GM21723 (cell line): ENCODE results near the gene C6orf47.
A peak's percentile ranks its signal among the peaks of the same experiment; 100 is the strongest.

Source experiments
- ATAC-seq: cut with Tn5 transposase; IDR thresholded peaks from one replicate; pipeline ENCODE4 v1.9.1; 2021; ENCODE audit warnings: mild to moderate bottlenecking, moderate library complexity; ENCODE audit not compliant: unreplicated experiment

C6orf47 gene

DNA sequence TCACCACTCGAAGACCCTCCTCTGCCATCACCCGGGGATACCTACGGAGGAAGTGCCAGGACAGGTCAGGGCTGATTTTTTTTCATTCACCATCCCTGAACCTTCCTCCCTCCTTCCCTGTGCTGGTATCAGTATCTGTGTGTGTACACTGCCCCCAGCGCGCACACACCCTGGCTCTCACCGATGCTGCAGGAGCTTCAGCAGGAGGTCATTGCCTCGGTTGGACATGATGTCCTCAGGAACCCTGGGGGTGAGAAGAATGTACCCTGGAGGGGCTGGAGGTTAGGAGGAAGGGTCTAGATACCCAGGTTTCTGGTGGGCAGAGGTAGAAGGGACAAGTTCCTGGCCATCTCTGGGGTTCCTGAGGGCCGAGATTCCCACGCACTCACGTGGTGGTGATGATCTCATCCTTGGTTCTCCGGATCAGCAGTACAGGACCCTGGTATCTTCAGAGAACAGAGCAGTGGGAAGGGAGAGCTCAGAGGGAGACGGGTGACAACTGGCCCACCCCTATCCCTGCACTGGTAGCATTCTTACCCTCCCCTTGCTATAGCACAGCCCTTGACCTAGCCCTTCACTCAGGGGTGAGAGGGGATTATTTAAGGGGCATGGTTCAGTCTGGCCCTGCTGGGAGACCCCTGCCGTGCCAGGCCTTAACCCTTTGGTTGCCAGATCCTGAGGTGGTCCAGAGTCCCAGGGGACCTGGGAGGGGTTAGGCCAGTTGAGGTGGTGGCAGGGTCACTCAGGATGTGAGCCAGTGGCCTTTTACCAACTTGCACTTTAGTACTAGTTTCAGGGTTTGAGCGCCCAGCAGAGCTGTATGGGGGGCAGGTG is 27.5 kb upstream of the C6orf47 start:
- no peak for ATAC-seq

DNA sequence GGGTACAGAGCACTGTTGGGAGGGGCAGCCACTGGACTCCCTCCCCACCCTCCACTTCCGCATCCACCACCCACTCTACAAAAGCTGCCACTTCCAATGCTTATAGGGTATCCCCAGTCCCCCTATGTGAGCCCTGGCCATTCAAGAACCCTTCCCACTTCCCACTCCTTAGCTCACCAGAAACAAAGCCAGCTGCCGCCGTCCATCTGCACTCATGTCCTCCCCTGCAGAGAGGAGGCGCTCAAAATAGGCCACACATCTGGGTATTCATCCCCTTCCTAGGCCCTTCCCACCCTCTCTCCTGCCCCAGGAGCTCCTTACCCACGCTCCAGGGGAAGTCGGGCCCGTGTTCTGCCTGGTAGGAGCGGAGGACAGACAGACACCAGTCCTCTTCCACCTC is 26.7 kb upstream of the C6orf47 start:
- no peak for ATAC-seq

DNA sequence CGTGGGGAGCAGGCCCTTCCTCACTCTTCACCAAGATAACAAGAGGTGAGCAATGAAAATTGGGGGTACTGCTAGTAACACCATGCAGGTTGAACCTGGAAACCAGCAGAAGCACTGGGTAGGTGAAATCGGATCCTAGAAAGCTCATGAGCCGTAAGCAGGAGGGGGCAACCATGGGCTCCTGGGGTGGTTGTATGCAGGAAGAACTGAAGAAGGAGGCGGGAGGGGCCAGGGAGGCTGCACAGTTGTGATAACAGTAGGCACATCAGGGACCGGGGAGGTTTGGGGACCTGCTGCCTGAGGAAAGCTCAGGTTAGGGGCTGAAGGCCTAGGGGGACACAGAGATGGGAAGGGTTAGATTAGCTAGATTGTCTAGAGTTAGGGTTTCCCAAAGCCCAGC is 25.9 kb upstream of the C6orf47 start:
- ATAC-seq: no peak

DNA sequence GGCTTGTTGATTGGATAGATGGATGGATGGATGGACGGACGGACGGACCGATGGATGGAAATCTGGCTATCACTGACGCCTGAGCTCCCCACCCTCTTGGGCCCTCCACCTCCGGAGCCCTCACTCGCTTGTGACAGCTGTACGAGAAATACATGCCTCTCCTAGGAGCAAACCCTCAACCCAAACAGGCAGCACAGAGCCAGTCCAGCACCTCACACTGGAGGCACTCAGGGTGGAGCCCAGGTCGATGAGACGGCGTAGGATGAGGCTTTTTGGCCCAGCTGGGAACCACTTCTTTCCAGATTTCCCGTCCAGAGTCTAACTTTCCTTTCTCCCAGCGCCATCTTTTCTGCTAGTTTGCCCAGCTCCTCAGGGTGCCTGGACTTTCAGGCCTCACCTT is 23.0 kb upstream of the C6orf47 start:
- no peak for ATAC-seq

DNA sequence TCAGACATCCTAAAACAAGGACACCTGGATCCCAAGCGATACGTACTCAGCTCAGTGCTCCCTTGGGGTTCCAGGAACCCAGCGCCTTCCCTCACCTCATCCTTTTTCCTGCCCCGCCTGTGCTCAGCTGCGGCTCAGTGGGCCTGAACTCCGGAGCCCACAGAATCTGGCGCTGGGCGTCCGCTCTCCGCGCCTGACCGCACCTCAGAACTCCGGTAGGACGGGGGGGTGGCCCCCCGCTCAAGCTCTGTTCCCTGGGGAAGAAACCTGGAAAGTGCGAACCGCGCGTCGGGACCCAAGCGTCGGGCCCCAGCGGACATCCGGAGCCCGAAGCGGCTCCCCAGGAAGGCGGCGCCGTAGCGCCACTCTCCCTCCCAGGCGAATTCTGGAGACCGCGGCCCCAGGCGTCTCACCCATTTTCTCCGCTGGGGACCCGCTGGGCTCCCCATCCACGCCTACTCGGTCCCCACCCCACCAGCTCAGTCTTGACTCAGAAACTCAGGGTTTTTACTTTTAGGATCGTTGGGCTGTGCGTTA is 20.6 kb upstream of the C6orf47 start:
- ATAC-seq: peak; percentile 26

DNA sequence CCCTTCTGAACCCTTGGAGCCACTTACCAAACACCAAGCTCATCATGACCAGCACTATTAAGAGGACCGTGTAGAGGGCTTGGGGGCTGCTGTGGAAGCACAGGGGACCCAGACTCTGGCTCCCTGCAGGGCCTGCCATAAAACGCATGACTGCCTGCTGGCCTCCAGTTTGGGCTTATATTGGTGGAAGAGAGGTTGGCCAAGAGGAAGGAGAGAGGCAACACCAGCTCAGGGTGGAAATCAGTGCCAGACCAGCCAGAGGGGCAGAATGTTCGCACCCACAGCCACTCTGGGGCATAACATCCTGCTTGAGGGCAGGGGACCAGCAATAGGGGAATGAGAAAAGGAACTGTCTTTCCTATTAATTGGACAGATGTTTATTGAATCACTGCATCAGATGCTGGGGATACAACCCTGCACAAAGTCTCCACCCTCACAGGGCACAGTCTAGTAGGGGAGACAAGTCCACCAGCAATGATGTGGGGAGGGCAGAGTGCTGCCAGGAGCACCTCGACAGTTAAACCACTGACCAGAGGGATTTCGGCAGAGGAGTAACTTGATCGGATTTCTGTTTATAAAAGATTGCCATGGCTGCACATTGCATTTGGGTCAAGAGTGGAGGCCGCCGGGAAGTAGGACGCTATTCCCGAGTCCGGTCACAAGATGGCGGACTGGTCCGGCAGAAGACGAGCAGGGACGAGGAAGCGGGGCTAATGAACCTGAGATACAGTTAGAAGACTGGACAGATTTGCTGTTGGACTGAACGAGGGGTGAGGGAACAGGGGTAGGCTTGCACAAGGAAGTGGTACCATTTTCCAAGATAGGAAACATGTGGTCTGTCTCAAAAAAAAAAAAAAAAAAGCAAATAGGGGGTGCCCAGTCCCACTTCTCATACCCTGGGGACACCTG is 19.9 kb upstream of the C6orf47 start, which contains the start of gene LY6G5C:
LY6G5C (minus strand) TSS at position 842 of the 909 bp plus-strand sequence; CDS start at position 148, 694 bp downstream.
- ATAC-seq: peak; percentile 72

DNA sequence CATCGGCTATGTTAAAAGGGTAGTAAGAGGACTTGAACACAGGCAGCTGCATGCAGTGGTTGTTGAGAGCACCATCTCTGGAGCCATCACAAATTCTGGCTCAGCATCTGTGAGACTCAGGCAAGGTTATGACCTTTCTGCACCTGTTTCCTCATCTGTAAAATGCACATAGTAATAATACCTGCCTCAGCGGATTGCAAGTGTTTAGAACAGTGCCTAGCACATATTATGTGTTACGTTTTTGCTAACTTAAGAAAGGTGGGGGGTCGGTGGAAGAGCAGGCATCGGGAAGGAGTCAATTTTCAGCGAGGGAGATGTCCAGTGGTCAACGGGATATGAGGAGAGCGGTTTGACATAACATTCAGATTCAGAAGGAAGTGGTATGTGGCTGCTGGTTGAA is 17.4 kb upstream of the C6orf47 start:
- ATAC-seq: no peak

DNA sequence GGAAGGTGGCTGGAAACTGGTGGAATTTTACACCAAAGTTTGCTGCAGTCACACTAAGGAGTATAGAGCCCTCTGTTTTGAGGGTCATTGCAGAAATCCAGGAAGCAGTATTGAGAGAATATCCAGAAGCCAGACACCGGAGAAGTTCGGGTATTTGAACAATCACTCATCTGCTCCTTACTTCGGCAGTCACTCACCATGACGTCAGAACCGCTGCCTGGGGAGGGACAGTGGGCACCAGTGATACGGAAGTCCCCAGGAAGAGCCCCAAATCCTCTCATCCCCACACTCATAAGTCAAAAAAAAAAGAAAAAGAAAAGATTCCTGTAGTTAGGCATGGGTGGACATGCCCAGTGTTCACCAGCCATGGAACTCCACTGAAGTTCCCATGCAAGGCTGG is 16.3 kb upstream of the C6orf47 start:
- ATAC-seq: no peak

DNA sequence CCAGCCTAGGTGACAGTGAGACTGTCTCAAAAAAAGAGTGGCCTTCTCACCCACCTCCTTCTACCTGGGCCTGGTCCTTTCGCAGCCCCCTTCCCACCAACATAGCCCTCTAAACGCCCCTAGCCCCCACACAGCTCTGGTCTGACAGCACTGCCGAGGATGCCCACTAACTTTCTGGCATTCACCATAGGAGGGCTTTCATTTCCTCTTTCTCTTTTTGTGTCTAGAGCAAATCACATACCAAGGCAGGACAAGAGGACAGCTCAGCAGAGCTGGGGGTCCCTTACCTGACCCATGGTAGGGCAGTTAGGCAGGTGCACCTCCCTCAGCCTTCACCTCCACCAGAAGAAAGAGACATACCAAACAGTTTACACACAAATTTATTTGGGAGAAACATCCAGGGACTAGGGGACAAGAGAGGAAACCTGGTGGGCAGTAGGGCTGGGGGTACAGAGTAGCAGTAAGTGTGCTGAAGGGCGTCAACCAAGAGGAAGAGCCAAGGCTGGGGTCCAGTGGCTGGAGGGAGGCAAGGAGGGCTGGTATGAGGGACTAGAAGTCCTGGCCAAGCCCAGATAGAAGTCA is 15.8 kb upstream of the C6orf47 start:
- ATAC-seq: no peak

DNA sequence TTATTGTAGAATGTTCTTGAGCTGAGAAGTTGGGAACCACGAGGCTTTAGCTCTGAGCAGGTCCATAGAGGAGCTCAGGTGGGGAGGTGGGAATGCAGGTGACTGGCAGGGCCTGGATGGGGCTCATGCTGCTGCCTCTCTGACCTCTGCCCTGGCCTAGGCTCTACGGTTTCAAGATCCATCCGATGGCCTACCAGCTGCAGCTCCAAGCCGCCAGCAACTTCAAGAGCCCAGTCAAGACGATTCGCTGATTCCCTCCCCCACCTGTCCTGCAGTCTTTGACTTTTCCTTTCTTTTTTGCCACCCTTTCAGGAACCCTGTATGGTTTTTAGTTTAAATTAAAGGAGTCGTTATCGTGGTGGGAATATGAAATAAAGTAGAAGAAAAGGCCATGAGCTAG is 9.1 kb upstream of the C6orf47 start, which contains the start of gene LY6G5B:
LY6G5B (plus strand) TSS at position 301 of the 400 bp plus-strand sequence. CDS start 975 bp downstream, outside the sequence.
- no peak for ATAC-seq

DNA sequence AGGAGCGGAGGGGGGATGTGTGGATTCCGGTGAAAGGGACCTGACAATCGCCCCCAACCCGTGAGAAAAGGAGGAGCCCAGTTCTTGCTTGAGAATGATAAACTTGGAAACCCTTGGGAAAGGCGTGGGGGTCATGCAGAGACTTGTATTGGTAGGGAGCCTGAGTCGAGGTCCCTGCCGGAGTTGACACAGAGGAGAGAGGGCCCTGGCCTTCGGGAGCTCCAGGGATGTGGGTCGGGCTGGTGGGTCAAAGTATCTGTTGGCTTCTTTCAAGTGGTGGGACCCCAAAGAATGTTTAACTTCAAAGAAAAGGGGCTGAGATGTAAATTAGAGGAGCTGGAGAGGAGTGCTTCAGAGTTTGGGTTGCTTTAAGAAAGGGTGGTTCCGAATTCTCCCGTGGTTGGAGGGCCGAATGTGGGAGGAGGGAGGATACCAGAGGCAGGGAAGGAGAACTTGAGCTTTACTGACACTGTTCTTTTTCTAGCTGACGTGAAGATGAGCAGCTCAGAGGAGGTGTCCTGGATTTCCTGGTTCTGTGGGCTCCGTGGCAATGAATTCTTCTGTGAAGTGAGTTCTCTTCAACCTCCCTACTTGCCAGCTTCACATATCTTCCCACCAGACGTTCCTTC is 5.9 kb upstream of the C6orf47 start:
- no peak for ATAC-seq

DNA sequence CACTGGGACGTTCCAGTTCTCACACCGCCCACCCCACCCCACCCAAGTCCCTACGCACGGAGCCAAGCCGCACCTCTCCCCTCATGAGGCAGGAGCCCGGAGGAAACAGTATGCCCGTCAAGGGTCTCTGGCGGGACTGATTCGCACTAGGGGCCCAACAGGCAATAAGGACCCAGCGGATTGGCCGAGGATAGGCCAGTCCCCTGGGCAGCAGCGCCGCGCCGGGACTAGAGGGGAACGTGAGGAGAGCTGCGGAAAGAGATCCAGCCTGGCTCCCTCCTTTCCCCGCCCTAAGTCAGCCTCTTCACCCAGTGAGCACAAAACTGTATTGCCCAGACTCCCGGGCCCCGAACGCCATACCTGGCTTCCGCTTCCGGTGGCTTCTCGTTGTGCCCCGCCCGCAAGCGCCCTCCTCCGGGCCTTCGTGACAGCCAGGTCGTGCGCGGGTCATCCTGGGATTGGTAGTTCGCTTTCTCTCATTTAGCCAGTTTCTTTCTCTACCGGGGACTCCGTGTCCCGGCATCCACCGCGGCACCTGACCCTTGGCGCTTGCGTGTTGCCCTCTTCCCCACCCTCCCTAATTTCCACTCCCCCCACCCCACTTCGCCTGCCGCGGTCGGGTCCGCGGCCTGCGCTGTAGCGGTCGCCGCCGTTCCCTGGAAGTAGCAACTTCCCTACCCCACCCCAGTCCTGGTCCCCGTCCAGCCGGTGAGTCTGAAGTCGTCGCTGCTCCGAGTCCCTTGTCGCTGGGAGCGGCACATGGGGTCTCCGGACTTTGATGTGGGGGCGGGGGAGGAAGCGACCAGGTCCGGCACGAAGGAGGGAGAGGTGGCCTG is 5.1 kb upstream of the C6orf47 start, which contains the start of gene CSNK2B:
CSNK2B (plus strand) TSS at position 580 of the 836 bp plus-strand sequence. CDS start 752 bp downstream, outside the sequence.
- ATAC-seq: peak; percentile 76

DNA sequence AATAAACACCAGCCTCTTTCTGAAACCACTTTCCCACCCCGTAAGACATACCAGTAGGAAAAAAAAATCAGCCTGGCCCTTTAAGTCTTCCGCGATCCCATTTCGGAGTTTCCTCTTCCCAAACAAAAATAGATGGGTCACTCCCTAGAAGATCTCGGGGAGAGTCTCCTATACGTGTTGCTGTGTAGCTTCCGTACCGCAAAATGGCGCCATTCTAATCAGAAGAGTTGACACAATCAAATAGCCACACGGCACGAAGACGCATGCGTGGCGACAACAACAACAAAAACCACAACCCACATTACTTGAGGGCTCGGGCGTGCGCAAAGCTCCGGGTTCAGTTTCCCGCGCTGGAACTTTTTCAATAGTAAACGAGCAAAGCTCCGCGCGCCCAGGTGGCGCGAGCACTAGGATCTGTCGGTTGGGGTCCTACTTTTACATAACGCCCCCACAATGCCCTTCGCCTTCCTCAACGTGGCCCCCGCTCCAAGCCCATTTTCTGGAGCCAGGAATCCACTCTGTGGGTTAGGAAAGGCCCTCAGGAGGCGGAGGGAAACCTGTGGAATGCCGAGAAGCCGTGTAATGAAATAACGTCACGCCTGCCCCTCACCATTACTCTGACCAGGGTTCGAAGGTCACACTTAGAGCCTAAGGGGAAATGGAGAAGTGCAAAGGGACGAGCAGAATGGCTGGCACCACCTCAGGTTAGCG is 4.4 kb upstream of the C6orf47 start, which contains the start of gene GPANK1:
GPANK1 (minus strand) TSS at position 208 of the 711 bp plus-strand sequence. CDS start 519 bp downstream, outside the sequence.
- peak; percentile 39 for ATAC-seq

DNA sequence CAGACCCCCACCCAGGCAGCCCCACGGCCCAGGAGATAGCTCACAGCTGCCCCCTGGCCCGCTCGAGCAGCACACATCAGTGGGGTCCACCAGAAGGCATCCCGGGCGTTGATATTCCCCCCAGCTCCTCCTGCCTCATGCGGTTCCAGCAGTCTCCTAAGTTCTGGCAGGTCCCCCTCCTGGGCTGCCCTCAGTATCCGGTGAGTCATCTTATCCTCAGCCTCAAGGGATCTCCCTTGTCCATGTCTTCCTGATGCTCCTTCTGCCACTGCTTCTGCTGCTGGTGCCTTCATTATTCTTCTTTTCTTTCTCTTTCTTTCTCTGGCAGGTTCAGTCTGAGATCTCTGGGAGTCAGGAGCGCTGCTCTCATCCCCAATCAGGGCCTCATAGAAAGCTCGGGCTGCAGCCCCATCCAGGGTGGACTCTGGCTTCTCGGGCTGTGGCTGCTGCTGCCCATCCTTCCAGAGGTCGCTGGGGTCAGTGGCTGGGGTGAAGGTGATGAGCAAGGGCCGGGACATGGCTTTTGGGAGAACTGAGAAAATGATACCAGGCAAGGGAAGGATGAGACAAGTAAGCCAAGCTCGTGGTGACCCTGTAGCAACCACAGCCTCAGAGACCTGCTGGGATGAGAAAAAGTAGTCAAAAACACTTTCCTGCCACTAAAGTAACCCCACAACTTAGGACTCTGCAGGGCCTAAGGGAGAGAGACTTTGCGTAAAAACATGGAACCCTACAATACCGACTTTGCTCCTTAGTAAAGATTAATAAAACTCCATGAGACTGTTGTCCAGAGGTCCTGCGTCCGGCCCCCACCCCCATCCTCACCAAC is 3.6 kb upstream of the C6orf47 start:
- ATAC-seq: no peak

DNA sequence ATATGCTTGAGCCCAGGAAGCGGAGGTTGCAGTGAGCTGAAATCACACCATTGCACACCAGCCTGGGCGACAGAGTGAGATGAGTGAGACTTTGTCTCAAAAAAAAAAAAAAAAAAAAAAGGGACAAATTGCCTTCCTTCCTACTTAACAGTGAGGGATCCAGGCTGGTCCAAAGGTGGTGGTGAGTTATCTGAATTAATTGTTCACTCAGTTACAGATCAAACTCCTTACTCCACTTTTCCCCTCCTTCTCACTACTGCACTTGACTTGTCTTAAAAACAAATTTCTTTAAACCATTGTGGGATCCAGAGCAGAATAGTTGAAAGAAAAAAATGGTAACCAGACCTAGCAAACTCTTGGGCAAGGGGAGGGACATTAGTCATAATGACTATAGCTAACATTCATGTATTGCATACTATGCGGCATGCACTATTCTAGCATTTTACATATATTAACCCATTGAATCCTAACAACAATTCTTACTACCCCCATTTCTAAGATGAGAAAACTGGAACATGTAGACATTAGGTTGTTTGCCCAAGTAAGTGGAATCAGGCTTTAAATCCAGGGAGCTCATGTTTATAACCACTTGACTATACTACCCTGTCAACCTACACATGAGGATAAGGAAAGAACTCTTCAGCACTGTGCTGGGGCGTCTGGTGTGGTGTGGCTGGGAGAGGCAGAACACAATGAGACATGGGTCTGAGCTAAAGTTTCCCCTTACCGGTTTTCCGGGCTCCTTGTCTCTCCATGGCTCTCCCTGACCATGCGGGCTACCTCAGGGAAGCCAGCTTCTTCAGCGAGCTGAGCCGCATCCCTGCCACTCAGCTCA is 2.8 kb upstream of the C6orf47 start:
- no peak for ATAC-seq

DNA sequence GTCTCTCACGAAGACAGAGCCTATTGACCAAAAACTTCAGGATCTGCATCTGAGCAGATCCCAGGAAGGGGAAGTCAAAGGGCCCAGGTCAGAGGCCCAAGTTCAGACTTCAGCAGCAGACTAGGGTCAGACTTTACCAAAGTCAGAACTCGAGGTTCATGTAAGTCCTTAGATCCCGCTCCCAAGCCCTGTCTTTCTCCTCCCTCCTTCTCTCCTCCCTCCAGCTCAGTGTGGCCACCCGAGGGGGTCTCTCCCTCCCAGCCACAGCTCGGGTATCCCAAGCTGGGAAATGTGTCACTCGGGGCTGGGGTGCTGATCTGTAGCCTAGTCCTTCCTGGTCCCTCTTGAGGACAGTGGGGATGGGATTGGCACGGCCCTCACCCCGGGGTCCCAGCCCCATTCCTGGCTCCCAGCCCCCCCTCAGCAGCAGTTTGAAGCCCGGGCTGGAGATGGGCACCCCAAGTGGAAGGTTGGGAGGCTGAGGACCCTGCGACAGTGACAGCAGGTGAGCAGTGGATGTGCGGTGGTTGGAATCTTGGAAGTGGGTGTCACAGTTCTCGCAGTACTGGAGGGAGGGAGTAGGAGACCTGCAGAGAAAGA is 1.6 kb upstream of the C6orf47 start:
- ATAC-seq: no peak
